ENCODE measurements around the gene P3H2. TPM values are rescaled to one million over a fixed set of nuclear protein-coding genes. Genes with fewer than 3 reads are reported as not detected.

The P3H2 gene
- total RNA-seq, 1 experiment from 2014 or later, result 17.1 TPM

Other genes with a start within 250 kb of the P3H2 start
- 0.59 and 1.3 TPM in 2 replicates for gene CLDN1, start 201.5 kb upstream of the P3H2 start, total RNA-seq (2014; rRNA removed; shearing (Covaris generic))